GM18526 (cell line): ENCODE measurements around the gene NR2F2.

Source experiments
- POLR2A ChIP-seq: IDR thresholded peaks from 3 replicates; pipeline ENCODE4 v1.6.1; 2011; ENCODE audit not compliant: insufficient read length; ENCODE audit errors: extremely low read depth

NR2F2 gene

DNA sequence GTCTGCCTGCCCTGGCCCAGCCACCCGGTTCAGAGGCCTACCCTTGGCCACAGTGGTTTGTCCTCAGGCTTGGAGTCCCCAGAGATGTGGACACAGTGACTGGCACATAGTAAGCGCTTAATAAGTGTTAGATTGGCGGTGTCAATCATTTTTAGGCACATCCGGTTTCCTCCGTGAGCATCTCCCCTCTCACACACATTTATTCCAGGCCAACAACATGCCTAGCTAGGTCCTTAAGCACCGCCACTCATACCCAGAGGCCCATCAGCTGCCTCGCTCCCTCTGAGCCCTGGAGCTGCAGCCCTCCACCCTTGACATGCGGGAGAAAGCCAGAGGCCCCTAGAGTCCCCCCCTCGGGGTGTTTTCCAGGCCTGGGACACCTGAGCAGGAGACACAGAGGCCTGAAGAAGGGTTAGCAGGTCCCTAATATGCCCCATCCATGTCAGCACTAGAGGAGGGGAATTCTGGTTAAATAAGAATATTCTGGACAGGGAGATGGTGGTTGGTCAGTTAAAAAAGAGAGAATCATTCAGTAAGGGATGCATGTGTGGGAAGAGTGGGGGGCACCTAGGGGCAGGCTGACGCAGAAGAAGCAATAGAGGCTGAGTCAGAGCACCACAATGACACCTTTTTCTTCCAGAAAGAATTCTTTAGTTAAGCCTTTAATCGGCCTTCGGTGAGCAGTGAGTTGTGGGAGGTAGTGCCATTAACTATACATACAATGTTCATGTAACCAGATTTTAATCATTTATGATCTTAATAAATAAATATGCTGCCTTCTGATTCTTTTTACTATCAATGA lies 22.3 kb downstream of the NR2F2 start:
- no peak for TF ChIP-seq POLR2A

- no peak for TF ChIP-seq POLR2A
These were observed 23.0 kb downstream of the NR2F2 start for GRCh38 chr15:96353416-96353929.

GRCh38 chr15:96353930-96354730 lies 23.6 kb downstream of the NR2F2 start:
- no peak for TF ChIP-seq POLR2A

DNA sequence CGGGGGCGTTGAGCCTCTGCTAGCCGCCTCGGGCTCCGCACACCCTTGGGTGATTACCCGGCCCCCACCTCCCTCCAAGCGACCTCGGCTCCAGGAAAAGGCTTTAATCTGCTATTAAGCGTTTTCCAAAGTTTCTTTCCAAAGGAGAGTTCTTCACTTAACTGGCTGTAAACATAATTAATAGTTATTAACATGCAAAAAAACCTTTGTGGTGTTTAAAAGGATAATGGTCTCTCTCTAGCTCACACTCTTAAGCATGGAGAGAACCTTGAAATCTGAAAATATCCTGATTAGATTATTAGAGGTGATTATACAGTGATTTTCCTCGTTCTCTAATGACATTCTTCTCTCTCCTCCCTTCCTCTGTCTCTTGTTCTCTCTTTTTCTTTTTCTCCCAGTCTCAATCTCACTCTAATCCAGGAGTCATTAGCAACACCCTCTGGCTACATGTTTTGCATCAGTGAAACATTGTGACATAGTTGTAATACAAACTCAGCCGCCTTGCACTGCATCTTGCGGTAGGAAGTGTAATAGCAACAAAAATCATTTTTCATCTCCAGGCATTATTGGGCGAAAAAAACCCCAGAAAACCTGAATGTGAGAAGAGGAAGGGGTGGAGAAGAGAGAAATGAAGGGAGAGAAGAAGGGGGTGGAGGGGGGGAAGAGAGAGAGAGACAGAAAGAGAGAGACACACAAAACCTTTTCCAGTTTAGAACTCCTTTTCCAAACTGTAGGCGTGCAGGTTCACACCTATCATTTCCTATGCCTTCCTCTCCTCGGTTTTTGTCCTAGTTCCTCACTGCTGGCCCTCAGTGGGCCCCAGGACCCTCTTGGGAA lies 24.4 kb downstream of the NR2F2 start:
- no peak for TF ChIP-seq POLR2A

- TF ChIP-seq POLR2A, result no peak
These were observed 25.2 kb downstream of the NR2F2 start for GRCh38 chr15:96355568-96356187.

DNA sequence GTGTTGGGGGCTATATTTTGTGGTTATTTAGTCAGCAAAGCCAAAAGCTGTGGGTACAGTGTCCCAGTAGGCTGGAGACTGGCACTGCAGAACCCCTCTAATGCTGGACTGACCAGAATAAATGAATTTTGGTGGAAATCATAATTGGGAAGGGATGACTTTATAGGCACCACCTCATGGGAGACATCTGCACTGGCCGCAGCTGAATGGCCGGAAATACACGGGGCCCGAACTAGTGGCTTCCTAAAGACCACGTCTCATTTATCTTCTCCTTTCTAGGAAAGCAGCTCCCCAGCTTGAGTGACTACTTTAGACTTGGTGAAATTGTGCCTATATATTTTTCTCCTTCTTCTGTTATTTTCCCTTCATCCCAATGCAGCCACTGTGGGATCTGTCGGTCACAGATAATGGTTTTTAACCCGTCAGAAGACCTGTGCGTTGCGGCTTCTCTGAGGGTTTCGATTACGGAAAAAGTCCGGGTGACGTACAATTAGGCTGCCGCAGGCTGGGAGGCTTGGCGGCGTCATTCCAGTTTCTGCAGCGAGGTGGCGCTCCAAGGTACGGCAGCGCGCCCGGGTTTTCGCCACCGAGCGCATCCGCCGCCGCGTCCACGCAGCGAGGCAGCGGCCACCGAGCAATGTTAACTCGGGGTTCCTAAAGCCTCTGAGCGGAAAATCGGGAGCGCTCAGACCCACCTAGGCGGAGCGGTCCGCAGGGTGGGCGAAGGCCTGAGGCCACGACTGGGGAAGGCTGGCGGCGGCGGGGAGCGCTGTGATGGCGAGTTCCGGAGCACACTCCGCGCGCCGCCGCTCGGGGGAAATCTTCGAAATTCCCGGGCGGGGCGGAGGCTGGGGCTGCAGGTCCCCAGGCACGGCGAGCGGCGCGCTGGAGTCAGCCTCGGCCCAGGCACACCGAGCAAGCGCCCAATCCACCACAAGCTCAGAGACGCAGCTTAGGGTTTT lies 26.3 kb downstream of the NR2F2 start:
- TF ChIP-seq POLR2A, result no peak

DNA sequence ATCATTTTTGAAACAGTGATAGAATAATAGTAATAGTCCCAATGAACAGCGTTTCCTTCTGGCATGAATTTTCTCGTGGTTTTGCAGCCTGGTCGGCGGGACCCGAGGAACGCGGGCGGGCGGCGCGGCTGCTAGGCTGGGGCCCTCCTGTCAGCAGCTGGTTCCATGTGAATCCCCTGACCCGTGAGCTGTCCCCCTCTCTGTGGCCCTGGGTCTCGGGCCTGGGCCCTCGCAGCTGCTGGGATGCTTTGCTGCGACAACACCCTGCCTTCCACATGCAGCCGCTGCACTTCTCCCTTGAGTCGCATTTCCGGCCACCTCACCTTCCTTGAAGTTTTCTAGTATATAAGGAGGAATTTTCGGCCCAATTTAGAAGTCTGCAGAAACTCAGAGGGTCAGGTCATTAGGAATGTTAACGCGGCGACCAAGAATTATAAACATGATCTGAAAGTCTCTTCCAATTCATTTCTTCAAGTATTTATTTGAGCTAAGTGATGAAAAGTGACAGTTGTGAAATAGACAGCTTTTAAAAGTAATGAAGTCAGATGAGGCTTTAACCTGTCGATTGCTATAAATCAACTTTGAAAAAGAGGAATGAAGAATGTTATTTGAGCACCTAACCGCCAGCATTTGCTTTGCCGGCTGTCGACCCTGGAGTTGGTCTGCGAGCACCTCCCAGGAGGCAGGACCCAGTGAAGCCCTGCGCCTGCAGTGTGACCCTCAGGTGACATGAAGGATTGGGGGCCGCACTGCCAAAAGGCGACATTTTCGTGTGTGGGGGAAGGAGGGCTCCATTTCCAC lies 27.7 kb downstream of the NR2F2 start:
- no peak for TF ChIP-seq POLR2A

- no peak for TF ChIP-seq POLR2A
These were observed 28.5 kb downstream of the NR2F2 start for GRCh38 chr15:96358821-96359615.

DNA sequence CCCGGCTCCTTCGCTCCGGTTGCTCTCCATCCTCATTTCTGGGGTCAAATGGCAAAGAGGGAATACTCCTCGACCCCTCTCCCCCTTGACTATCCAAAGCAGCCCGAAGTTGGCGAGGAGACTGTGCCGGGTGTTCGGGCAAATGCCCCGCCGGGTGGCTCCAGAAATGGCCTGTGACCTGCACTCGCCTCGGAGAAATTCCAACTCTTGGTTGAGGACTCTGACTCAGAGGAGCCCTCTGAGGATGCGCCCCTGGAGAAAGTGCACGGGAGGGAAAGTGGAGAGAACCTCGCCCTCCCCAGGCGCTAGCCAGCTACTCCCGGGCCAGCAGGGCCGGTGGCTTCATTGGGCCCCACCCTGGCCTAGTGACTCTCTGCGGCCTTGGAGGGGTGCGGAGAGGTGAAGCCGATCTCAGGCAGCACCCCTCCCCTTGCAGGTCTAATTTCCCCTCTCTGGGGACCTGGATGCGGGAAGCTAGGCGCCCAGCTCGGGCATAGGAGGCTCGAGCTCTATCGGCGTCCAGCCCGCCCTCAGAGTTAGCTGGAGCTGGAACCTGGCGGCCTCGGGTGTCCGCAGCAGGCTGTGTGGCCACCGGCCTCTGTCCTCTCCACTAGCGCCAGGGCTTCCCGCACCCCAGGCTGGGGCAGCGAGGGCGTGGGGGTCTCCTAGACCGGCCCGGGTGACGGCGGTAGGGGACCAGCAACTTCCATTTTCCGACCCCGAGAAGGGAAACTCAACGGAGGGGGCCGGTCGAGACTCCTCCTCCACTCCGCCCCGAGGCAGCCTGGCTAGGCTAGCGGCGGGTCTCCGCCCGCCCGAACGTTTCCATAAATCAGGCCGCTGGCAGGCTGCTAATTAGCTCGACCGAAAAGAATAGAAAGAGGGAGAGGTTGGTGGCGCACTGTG lies 29.4 kb downstream of the NR2F2 start:
- no peak for TF ChIP-seq POLR2A

DNA sequence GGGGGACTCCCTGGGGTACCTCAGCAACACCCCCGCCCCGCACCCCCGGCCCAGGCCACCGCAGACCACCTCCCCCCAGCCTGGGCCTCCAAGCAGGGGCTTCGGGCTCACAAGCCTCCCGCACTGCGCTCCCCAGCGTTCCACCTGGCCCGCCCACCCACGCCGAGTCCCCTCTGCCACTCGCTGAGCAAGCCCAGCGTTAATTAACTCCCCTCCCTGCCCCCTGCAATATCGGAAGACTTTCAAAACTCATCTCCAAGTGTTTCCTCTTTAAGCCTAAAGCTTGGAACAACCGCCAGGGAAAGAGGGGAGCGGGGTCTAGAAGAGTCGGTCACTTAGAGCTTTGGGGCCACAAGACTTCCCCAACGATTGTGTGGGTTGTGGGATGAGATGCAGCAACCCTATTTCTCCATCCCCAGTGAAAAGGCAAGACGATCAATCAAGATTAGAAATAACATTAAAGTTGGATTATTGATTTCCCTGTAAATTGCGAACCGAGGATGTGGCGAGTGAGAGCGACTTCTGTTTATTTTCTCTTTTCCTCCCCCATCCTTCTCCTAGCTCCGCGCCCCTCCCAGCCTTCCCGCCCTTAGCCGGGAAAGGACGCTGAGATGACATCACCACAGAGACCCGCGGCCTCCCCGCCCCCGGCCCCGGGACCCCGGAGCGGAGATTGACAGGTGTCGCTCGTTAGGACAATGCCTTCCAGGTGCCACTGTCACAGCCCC lies 30.2 kb downstream of the NR2F2 start:
- TF ChIP-seq POLR2A, result no peak

GRCh38 chr15:96361309-96362010 lies 31.0 kb downstream of the NR2F2 start:
- TF ChIP-seq POLR2A, result no peak
